ENCODE measurements around the gene AP1M2. TPM values are rescaled to one million over a fixed set of nuclear protein-coding genes. Genes with fewer than 3 reads are reported as not detected.

The AP1M2 gene
- total RNA-seq, 1 experiment from 2014 or later, result 127 TPM

- TF ChIP-seq ATF2 (CRISPR knock-in tag; IDR thresholded peaks at IDR 0.05; ENCODE audit: borderline replicate concordance, low read depth) (no peak), PREB (CRISPR knock-in tag; IDR thresholded peaks at IDR 0.05; ENCODE audit: borderline replicate concordance) (no peak), TCF7 (CRISPR knock-in tag; IDR thresholded peaks at IDR 0.05; ENCODE audit: low read depth) (no peak), ATF3 (CRISPR knock-in tag; conservative IDR thresholded peaks at IDR 0.05) (no peak), NR2C2 (CRISPR knock-in tag; IDR thresholded peaks at IDR 0.05) (no peak), SMAD3 (CRISPR knock-in tag; IDR thresholded peaks at IDR 0.05; ENCODE audit: borderline replicate concordance) (no peak), STAT6 (CRISPR knock-in tag; conservative IDR thresholded peaks at IDR 0.05; ENCODE audit: low read depth) (no peak), FOXK1 (CRISPR knock-in tag; IDR thresholded peaks at IDR 0.05) (no peak), NR3C1 (CRISPR knock-in tag; conservative IDR thresholded peaks at IDR 0.05; ENCODE audit: low read depth) (no peak), ESRRA (CRISPR knock-in tag; IDR thresholded peaks at IDR 0.05; ENCODE audit: borderline replicate concordance) (no peak)
Observed at GRCh38 chr19:10566408-10566657, 20.8 kb downstream of the AP1M2 start (continued).

GRCh38 chr19:10565567-10566407, 21.3 kb downstream of the AP1M2 start, which contains the start of gene KRI1:
KRI1 (minus strand) TSS chr19:10566010; CDS start chr19:10565999, 11 bp downstream.
- Mint-ChIP-seq H3K27me3 (ENCODE audit: low read depth) (peaks cover 19% of the 10 kb centered on the region), H3K4me3 (peak within 1 kb of the TSS; percentile 89), H3K4me1 (peaks cover 32% of the 10 kb centered on the region), H3K9me3 (no peaks in the 10 kb centered on the region), H3K36me3 (peaks cover 16% of the 10 kb centered on the region), H3K27ac (peak within 1 kb of the TSS; percentile 87)
- POLR2A ChIA-PET, result interaction anchor here (0.7 to 1.3 kb wide), 4 partner anchors 13 to 146 kb away, joined by 3 read pairs; partner anchors contain the start of genes ATG4D and PDE4A
- ATAC-seq (peak; percentile 46), DNase-seq (ENCODE audit: low spot score) (peak; percentile 99)
- CTCF ChIA-PET, result interaction anchor here (0.7 to 1.7 kb wide), 14 partner anchors 10 to 177 kb away, joined by 3 to 10 read pairs (median 4); partner anchors contain the start of gene DNM2
- TF ChIP-seq JUN (CRISPR knock-in tag; IDR thresholded peaks at IDR 0.05) (0 out of 2 replicates have a peak, but pooled peaks have one; percentile 60), SMAD3 (CRISPR knock-in tag; IDR thresholded peaks at IDR 0.05; ENCODE audit: borderline replicate concordance) (no peak), NR3C1 (CRISPR knock-in tag; conservative IDR thresholded peaks at IDR 0.05; ENCODE audit: low read depth) (no peak), ZBTB43 (CRISPR knock-in tag; IDR thresholded peaks at IDR 0.05) (peak; percentile 89; the same call in 1 of the 2 replicates), E2F5 (CRISPR knock-in tag; IDR thresholded peaks at IDR 0.05) (peak; percentile 88), SP1 (CRISPR knock-in tag; conservative IDR thresholded peaks at IDR 0.05) (peak; percentile 88), USF1 (CRISPR knock-in tag; IDR thresholded peaks at IDR 0.05) (peak; percentile 64), ZNF232 (CRISPR knock-in tag; IDR thresholded peaks at IDR 0.05) (peak; percentile 82), ZNF416 (CRISPR knock-in tag; IDR thresholded peaks at IDR 0.05) (0 out of 2 replicates have a peak, but pooled peaks have one; percentile 49), PRRX2 (CRISPR knock-in tag; IDR thresholded peaks at IDR 0.05) (no peak), RELA (CRISPR knock-in tag; IDR thresholded peaks at IDR 0.05; ENCODE audit: borderline replicate concordance) (no peak; the same call in 1 of the 2 replicates), MAX (CRISPR knock-in tag; IDR thresholded peaks at IDR 0.05) (peak; percentile 98), IRF2 (CRISPR knock-in tag; IDR thresholded peaks at IDR 0.05; ENCODE audit: borderline replicate concordance, low read depth) (no peak), ETV6 (CRISPR knock-in tag; IDR thresholded peaks at IDR 0.05) (peak; percentile 85; the same call in 1 of the 2 replicates), FOXP1 (CRISPR knock-in tag; IDR thresholded peaks at IDR 0.05; ENCODE audit: borderline replicate concordance) (0 out of 2 replicates have a peak, but pooled peaks have one; percentile 39), SMAD4 (CRISPR knock-in tag; IDR thresholded peaks at IDR 0.05) (peak; percentile 72; the same call in 1 of the 2 replicates), MYBL2 (CRISPR knock-in tag; IDR thresholded peaks at IDR 0.05) (peak; percentile 65; the same call in 1 of the 2 replicates), TEAD1 (CRISPR knock-in tag; IDR thresholded peaks at IDR 0.05) (peak; percentile 91; the same call in 1 of the 2 replicates), ATF1 (CRISPR knock-in tag; IDR thresholded peaks at IDR 0.05) (0 out of 2 replicates have a peak, but pooled peaks have one; percentile 58)

Data from WTC11 (cell line).